CD4-positive, CD25-positive, alpha-beta regulatory T cell (primary cell): ENCODE results near the gene RANBP9. TPM values are rescaled to one million over a fixed set of nuclear protein-coding genes. Genes with fewer than 3 reads are reported as not detected.
A peak's percentile ranks its signal among the peaks of the same experiment; 100 is the strongest.

Source experiments
- ATAC-seq, 2 donors: fragments of 150-1000 bp; cut with Tn5 transposase; one replicate each; pipeline ENCODE4 v1.10.0; 2021; ENCODE audit warnings: low read depth in 2 of 2, moderate number of reproducible peaks in 2 of 2, moderate library complexity in 1 of 2
- DNase-seq, 3 donors: peaks; one replicate each; pipeline versions ENCODE4 v3.0.0 to v3.0.0-alpha.2; 2012 to 2022; ENCODE audit warnings: mixed read lengths in 1 of 3
- H3K27ac ChIP-seq: one replicate; pipeline ENCODE4 v1.7.0; 2013; ENCODE audit warnings: mild to moderate bottlenecking, low read length; ENCODE audit not compliant: insufficient read depth, poor library complexity, severe bottlenecking
- H3K27me3 ChIP-seq: one replicate; pipeline ENCODE4 v1.7.0; 2013; ENCODE audit warnings: low read length; ENCODE audit not compliant: control insufficient read depth, insufficient read depth
- H3K36me3 ChIP-seq: one replicate; pipeline ENCODE4 v1.7.0; 2013; ENCODE audit warnings: mild to moderate bottlenecking, low read length, moderate library complexity; ENCODE audit not compliant: control insufficient read depth, insufficient read depth
- H3K4me1 ChIP-seq: 2 replicates; pipeline ENCODE4 v1.7.0; 2013; ENCODE audit warnings: mild to moderate bottlenecking, low read length; ENCODE audit not compliant: insufficient read depth, control insufficient read depth, poor library complexity, severe bottlenecking
- H3K4me3 ChIP-seq: one replicate; pipeline ENCODE4 v1.7.0; 2013; ENCODE audit warnings: low read depth, mild to moderate bottlenecking, low read length, moderate library complexity
- H3K9me3 ChIP-seq, 2 experiments: 1 replicate in 1 of 2; 2 replicates in 1 of 2; pipeline ENCODE4 v1.7.0; 2013; ENCODE audit warnings: low read length in 2 of 2, mild to moderate bottlenecking in 1 of 2, moderate library complexity in 1 of 2; ENCODE audit not compliant: control insufficient read depth in 2 of 2
- H3K27ac Mint-ChIP-seq, 3 donors: one replicate each; pipeline ENCODE4 v1.8.0; 2020 to 2022; ENCODE audit warnings: mild to moderate bottlenecking in 3 of 3, mixed read lengths in 3 of 3, moderate library complexity in 2 of 3
- H3K27me3 Mint-ChIP-seq: one replicate; pipeline ENCODE4 v1.8.0; 2022; ENCODE audit warnings: mild to moderate bottlenecking, mixed read lengths
- H3K36me3 Mint-ChIP-seq: one replicate; pipeline ENCODE4 v1.8.0; 2020; ENCODE audit warnings: mixed read lengths
- H3K4me1 Mint-ChIP-seq, 4 donors: one replicate each; pipeline ENCODE4 v1.8.0; 2020 to 2022; ENCODE audit warnings: mixed read lengths in 4 of 4, mild to moderate bottlenecking in 1 of 4
- H3K4me3 Mint-ChIP-seq, 4 donors: one replicate each; pipeline ENCODE4 v1.8.0; 2020 to 2022; ENCODE audit warnings: mild to moderate bottlenecking in 4 of 4, mixed read lengths in 4 of 4, moderate library complexity in 3 of 4
- H3K9me3 Mint-ChIP-seq, 7 donors: one replicate each; pipeline ENCODE4 v1.8.0; 2020 to 2022; ENCODE audit warnings: mixed read lengths in 7 of 7, mild to moderate bottlenecking in 3 of 7, moderate library complexity in 2 of 7
- polyA plus RNA-seq, 4 donors: library from polyadenylated mRNA; unstranded; fragments of 300-500 nt; fragmentation: Illumina TruSeq; gene quantifications; one replicate each; pipeline ENCODE4 v1.2.3, GENCODE V29; 2021
- total RNA-seq: library from RNA; stranded (reverse); gene quantifications from one replicate; pipeline ENCODE4 v1.2.3, GENCODE V29; 2022

RANBP9 gene
- total and polyA plus RNA-seq, 5 donors from 2014 or later = 5.6 to 85.5 (median 11.0) TPM

GRCh38 chr6:13709689-13710551, 1.7 kb downstream of the RANBP9 start:
- Mint-ChIP-seq H3K36me3 (peaks cover 9% of the 10 kb centered on the region), H3K4me3 (peak overlapping the region; percentile 93 to 100 (median 97)), H3K27me3 (no peaks in the 10 kb centered on the region), H3K9me3 (peaks cover 0 to 1% (median 0%) of the 10 kb centered on the region in 7 donors), H3K27ac (peak overlapping the region; percentile 90 to 99 (median 95)), H3K4me1 (peaks cover 30 to 52% (median 42%) of the 10 kb centered on the region in 4 donors)
- H3K4me1 ChIP-seq = peaks cover 25% of the 10 kb centered on the region
- H3K27me3 ChIP-seq = no peaks in the 10 kb centered on the region
- ATAC-seq (no peak), DNase-seq (peak; percentile 24 to 70 (median 33))
- H3K36me3 ChIP-seq = no peaks in the 10 kb centered on the region
- peak overlapping the region; percentile 74 for H3K27ac ChIP-seq
- H3K4me3 ChIP-seq = peak overlapping the region; percentile 99
- H3K9me3 ChIP-seq = no peaks in the 10 kb centered on the region

- no peaks in the 10 kb centered on the region for H3K27me3 Mint-ChIP-seq
- H3K27me3 ChIP-seq = no peaks in the 10 kb centered on the region
- peaks cover 3% of the 10 kb centered on the region for H3K36me3 ChIP-seq
- peak overlapping the region; percentile 93 to 100 (median 97) for H3K4me3 Mint-ChIP-seq
- peak in 1 of 3 donors; percentile 43 for DNase-seq
- no peak for ATAC-seq
- peak overlapping the region; percentile 99 for H3K4me3 ChIP-seq
- H3K9me3 Mint-ChIP-seq = peaks cover 0 to 1% (median 0%) of the 10 kb centered on the region in 7 donors
- H3K36me3 Mint-ChIP-seq = peaks cover 9% of the 10 kb centered on the region
- peaks cover 29 to 50% (median 39%) of the 10 kb centered on the region in 4 donors for H3K4me1 Mint-ChIP-seq
- H3K27ac Mint-ChIP-seq = peak overlapping the region; percentile 46 to 99 (median 90)
- peak overlapping the region; percentile 74 for H3K27ac ChIP-seq
- H3K4me1 ChIP-seq = peaks cover 36% of the 10 kb centered on the region
- H3K9me3 ChIP-seq = no peaks in the 10 kb centered on the region
Measured at GRCh38 chr6:13708736-13709135, 2.9 kb downstream of the RANBP9 start.

GRCh38 chr6:13703496-13703895, 8.1 kb downstream of the RANBP9 start:
- Histone ChIP-seq H3K27me3 (no peaks in the 10 kb centered on the region), H3K4me1 (peaks cover 57% of the 10 kb centered on the region), H3K9me3 (no peaks in the 10 kb centered on the region), H3K4me3 (peak overlapping the region; percentile 21), H3K36me3 (peaks cover 9% of the 10 kb centered on the region), H3K27ac (no peak overlapping the region)
- Mint-ChIP-seq H3K4me1 (peaks cover 21 to 59% (median 39%) of the 10 kb centered on the region in 4 donors), H3K27me3 (no peaks in the 10 kb centered on the region), H3K9me3 (peaks cover 0 to 1% (median 0%) of the 10 kb centered on the region in 7 donors), H3K36me3 (peaks cover 6% of the 10 kb centered on the region), H3K27ac (no peak overlapping the region), H3K4me3 (no peak overlapping the region)
- ATAC-seq (no peak), DNase-seq (no peak)

DNA sequence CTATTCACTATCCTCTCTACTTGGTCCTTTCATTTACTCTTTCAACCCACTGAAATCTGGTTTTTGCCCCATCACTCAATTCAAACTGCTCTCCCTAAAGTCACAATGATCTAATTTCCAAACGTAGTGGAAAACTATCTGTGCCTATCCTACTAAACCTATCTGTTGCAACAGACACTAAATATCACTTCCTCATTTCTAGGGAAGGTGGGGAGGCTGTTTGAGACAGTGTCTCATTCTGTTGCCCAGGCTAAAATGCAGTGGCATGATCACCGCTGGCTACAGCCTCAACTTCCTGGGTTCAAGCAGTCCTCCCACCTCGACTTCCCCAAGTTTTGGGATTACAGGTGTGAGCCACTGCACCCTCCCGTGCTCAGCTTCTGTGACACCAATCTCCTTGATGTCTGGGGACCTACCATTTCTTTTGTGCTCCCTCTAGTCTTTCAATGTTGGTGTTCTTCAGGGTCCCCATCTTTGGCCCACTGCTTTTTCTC, 8.8 kb downstream of the RANBP9 start:
- H3K27me3 Mint-ChIP-seq = no peaks in the 10 kb centered on the region
- peaks cover 21 to 57% (median 38%) of the 10 kb centered on the region in 4 donors for H3K4me1 Mint-ChIP-seq
- Histone ChIP-seq H3K9me3 (no peaks in the 10 kb centered on the region), H3K27ac (peak overlapping the region; percentile 1), H3K36me3 (peaks cover 12% of the 10 kb centered on the region), H3K4me3 (peak overlapping the region; percentile 11), H3K27me3 (no peaks in the 10 kb centered on the region), H3K4me1 (peaks cover 58% of the 10 kb centered on the region)
- DNase-seq = no peak
- H3K9me3 Mint-ChIP-seq = peaks cover 0 to 1% (median 0%) of the 10 kb centered on the region in 7 donors
- H3K36me3 Mint-ChIP-seq = peaks cover 6% of the 10 kb centered on the region
- no peak for ATAC-seq
- no peak overlapping the region for H3K27ac Mint-ChIP-seq
- H3K4me3 Mint-ChIP-seq = no peak overlapping the region

DNA sequence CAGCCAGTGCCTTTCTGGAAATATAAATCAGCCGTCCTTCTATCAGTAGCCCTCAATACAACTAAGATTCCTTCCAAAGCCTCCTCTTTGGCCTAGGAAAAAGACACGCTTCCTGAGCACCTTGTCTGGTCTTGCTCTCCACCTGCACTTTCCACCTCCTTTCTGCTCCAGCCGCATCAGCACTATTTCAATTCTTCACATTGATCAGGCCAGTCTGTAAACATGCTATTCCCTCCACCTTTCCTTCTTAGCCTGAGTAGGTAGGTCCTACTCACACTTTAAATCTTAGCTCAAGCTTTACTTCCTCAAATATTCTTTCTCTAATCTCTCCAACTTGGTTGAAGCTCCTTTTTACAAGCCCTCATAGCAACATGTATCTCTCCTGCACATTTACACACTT, 11.4 kb downstream of the RANBP9 start:
- Mint-ChIP-seq H3K4me1 (peaks cover 29 to 65% (median 53%) of the 10 kb centered on the region in 4 donors), H3K9me3 (no peaks in the 10 kb centered on the region)

GRCh38 chr6:13698715-13699114, 12.9 kb downstream of the RANBP9 start:
- Mint-ChIP-seq H3K4me3 (no peak overlapping the region), H3K9me3 (no peaks in the 10 kb centered on the region), H3K4me1 (peaks cover 41 to 80% (median 66%) of the 10 kb centered on the region in 4 donors), H3K36me3 (peaks cover 5% of the 10 kb centered on the region), H3K27me3 (peaks cover 6% of the 10 kb centered on the region), H3K27ac (no peak overlapping the region)
- Histone ChIP-seq H3K27ac (peak overlapping the region; percentile 23), H3K36me3 (peaks cover 9% of the 10 kb centered on the region), H3K4me3 (no peak overlapping the region), H3K9me3 (no peaks in the 10 kb centered on the region), H3K4me1 (peaks cover 85% of the 10 kb centered on the region), H3K27me3 (no peaks in the 10 kb centered on the region)
- DNase-seq = no peak
- no peak for ATAC-seq

More for the DNA sequence above, 11.4 kb downstream of the RANBP9 start:
- Mint-ChIP-seq H3K27me3 (peaks cover 1% of the 10 kb centered on the region), H3K27ac (peak overlapping the region; percentile 3 to 92 (median 22)), H3K36me3 (peaks cover 5% of the 10 kb centered on the region), H3K4me3 (peak overlapping the region; percentile 14 to 55 (median 40))
- H3K27me3 ChIP-seq = no peaks in the 10 kb centered on the region
- no peaks in the 10 kb centered on the region for H3K9me3 ChIP-seq
- peak overlapping the region; percentile 32 for H3K4me3 ChIP-seq
- peak overlapping the region; percentile 9 for H3K27ac ChIP-seq
- no peak for DNase-seq
- no peak for ATAC-seq
- peaks cover 12% of the 10 kb centered on the region for H3K36me3 ChIP-seq
- H3K4me1 ChIP-seq = peaks cover 80% of the 10 kb centered on the region

DNA sequence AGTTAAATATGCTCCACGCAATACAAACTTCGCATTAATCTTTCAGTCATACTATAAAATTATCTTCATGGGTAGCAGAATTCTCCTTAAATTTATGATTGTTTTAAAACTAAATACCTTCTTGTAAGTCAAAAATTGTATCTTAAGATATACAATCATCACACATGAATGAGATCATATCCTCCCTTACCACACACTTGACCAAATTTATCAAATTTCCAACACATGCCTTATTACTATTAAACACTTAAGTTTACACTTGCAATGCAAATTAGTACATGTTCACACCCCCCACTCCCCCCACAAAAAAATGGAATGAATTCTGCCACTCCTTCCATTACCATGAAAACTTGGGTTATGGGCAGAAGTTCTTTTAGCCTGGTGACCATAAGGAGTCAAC, 13.8 kb downstream of the RANBP9 start:
- DNase-seq = no peak
- no peaks in the 10 kb centered on the region for H3K9me3 ChIP-seq
- H3K27me3 ChIP-seq = no peaks in the 10 kb centered on the region
- no peak for ATAC-seq
- H3K36me3 ChIP-seq = peaks cover 13% of the 10 kb centered on the region
- peaks cover 86% of the 10 kb centered on the region for H3K4me1 ChIP-seq
- peaks cover 10% of the 10 kb centered on the region for H3K36me3 Mint-ChIP-seq
- peak overlapping the region; percentile 85 for H3K27ac ChIP-seq
- H3K4me3 ChIP-seq = peak overlapping the region; percentile 68
- H3K27me3 Mint-ChIP-seq = peaks cover 6% of the 10 kb centered on the region
- H3K4me3 Mint-ChIP-seq = peak overlapping the region; percentile 19 to 91 (median 58)
- H3K4me1 Mint-ChIP-seq = peaks cover 48 to 89% (median 72%) of the 10 kb centered on the region in 4 donors
- H3K27ac Mint-ChIP-seq = peak overlapping the region in 2 of 3 donors; percentile 22 to 83
- H3K9me3 Mint-ChIP-seq = peaks cover 0 to 1% (median 0%) of the 10 kb centered on the region in 7 donors
